Panc1 (cell line): ENCODE measurements around the gene C10orf143.

ENCODE experiments used
- CTCF ChIP-seq: fragments of 450-650 bp; IDR thresholded peaks from 2 replicates; pipeline ENCODE4 v1.5.1; 2017; ENCODE audit warnings: mild to moderate bottlenecking
- POLR2AphosphoS5 ChIP-seq: IDR thresholded peaks from 2 replicates; pipeline ENCODE4 v1.6.1; 2012; ENCODE audit warnings: mild to moderate bottlenecking, low read depth, low read length, moderate library complexity
- SIN3A ChIP-seq: IDR thresholded peaks from 2 replicates; pipeline ENCODE4 v1.6.1; 2012; ENCODE audit warnings: low read depth, mild to moderate bottlenecking, low read length, moderate library complexity, borderline replicate concordance; ENCODE audit not compliant: insufficient read depth

GRCh38 chr10:130049244-130049643 lies 61.4 kb downstream of the C10orf143 start:
- TF ChIP-seq POLR2AphosphoS5: no peak
- TF ChIP-seq CTCF: no peak
- TF ChIP-seq SIN3A: no peak
